ENCODE measurements around the gene OASL.

DNA sequence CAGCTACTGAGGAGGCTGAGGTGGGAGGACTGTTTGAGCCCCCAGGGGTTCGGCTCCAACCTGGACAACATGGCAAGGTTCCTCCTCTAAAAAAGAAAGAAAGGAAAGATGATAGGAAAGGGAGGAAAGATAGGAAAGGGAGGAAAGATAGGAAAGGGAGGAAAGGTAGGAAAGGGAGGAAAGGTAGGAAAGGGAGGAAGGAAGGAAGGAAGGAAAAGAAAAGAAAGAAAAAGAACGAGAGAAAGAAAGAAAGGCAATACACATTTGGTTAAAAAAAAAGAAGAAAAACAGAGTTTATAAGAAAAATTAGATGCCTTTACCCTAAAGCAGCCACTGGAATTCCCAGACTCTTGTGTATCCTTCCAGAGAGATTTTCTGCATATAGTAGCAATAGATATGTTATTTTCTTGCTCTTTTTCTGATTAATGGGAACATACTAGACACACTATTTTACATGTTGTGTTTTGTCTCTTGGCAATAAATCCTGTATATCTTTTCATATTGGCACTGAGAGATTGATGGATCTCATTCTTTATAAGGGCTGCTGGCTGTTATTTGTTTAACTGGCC is 48.5 kb downstream of the OASL start:
- TF ChIP-seq CTCF (IDR thresholded peaks at IDR 0.05) (no peak), POLR2A (IDR thresholded peaks at IDR 0.05) (no peak), POLR2AphosphoS5 (IDR thresholded peaks at IDR 0.05) (no peak), EP300 (IDR thresholded peaks at IDR 0.05; ENCODE audit: low read depth) (no peak)
